HG03521 (cell line): Measurements from ENCODE around the gene ANKRD29.
"Not testable (repeated sequence)": the region's sequence is repeated elsewhere in the genome, so short reads cannot be mapped to it uniquely, and the experiment has no call there.

Experiments used
- ATAC-seq: cut with Tn5 transposase; IDR thresholded peaks from one replicate; pipeline ENCODE4 v1.9.1; 2021; ENCODE audit warnings: mild to moderate bottlenecking, moderate library complexity; ENCODE audit not compliant: unreplicated experiment

ANKRD29 gene

DNA sequence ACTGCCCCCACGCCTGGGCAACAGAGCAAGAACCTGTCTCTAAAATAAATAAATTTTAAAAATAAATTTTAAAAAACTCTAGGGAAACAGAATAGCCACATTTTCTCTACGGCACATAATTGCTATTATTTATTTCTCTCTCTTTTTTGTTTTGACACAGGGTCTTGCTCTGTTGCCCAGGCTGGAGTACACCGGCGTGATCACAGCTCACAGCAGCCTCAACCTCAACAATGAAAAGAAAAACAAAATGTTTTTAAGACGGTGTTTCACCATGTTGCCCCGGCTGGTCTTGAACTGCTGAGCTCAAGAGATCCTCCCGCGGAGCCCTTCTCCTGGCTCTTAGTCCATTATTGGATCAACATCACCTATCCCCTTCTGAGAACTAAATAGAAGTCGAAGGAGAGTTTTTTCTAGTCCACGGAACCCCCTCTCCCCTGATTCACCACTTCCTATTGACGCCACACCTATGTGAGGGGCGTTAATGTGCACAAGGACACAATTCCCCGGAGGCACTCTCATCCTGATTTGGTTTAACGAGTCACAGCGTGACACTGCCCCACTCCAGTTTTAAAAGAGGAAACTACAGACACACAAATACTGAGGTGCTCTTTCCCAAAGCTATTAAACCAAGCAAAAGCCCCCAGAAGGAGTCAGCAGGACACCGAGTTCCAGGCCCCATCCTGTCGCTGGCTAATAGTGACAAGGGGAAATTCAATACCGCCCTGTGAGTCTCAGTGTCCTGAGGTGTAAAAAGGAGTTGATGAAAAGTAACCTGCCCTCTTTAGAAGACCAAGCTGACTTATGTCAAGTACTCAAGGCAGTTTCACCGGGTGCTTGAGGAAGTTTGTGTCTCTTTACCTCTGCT lies 77.5 kb downstream of the ANKRD29 start:
- ATAC-seq, result no peak

GRCh38 chr18:23584019-23584983 lies 78.4 kb downstream of the ANKRD29 start:
- no peak for ATAC-seq

GRCh38 chr18:23583071-23583865 lies 79.4 kb downstream of the ANKRD29 start:
- no peak for ATAC-seq

- no peak for ATAC-seq
Observed at GRCh38 chr18:23580677-23581367, 81.9 kb downstream of the ANKRD29 start.

DNA sequence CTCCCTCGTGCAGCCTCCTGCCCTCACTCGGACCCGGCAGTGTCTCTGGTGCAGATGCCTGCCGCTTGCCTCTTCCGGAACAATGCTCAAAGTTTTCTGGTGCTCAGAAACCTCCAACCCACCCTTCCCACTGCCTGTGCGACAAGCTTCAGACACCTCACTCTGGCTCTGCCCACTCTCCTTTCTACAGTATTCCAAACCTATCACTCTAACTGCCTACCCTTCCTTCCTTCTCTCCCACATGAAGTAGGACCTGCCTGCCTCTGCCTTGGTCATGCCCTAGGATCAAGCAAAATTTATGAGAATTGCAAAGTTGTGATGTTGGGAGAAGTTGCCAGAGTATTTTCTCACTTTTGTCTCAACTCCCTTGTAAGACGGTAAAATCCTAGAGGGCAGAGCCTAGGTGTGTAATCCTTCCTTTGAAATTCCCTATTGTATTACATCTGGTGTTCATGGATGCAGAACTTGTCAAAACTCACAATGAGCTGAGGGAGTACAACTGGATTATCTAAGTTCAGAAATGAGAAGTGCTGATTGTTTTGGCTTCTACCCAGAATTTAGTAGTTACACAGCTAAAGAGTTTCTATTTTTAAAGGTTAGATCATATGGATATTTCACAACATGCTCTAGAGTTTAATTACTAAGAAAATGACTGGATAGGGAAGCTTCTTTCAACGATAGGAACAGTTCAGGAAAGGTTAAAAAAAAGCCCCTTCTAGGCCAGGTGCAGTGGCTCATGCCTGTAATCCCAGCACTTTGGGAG lies 83.6 kb downstream of the ANKRD29 start:
- no peak for ATAC-seq

DNA sequence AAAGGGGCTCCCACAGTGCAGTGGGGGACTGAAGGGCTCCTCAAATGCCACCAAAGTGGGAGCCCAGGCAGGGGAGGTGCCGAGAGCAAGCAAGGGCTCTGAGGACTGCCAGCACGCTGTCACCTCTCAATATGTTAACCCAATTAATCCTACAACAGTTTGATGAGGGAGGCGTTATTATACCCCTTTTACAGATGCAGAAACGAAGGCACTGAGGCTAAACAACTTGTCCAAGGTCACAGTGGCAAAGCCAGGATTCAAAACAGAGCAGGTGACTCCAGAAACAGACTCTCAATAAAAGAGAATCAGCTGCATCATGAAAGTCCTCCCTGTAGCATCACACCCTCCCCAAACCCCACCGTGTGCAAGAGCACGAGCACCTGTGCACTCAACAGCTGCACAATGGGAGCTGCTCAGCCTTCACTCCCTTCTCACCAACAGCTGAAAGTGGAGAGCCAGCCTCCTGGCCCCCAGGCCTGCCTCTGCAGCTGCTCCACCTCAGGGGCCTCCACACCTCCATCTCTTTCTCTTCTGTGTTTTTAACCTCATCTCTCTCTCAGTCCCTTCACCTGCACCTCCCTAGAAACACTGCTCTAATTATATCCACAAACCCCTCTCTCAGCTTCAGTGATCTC lies 84.5 kb downstream of the ANKRD29 start:
- no peak for ATAC-seq

- ATAC-seq, result not testable (repeated sequence)
Observed at GRCh38 chr18:23577521-23577920, 85.2 kb downstream of the ANKRD29 start.

DNA sequence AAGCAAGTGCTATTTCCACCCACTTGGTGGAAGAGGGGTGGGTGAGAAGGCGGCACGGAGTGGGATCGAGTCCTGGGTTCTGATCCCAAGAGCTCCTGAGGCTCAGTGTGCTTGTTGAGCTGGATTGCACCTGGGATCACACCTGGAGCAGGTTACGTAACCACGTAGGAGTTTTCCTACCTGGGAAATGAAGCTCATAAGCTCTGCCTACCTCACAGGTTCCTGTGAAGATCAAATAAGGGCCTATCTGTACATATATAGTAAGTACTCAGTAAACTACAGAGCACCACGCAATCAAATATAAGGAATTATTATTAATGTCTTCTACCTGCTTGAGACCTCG lies 87.4 kb downstream of the ANKRD29 start:
- ATAC-seq, result no peak

DNA sequence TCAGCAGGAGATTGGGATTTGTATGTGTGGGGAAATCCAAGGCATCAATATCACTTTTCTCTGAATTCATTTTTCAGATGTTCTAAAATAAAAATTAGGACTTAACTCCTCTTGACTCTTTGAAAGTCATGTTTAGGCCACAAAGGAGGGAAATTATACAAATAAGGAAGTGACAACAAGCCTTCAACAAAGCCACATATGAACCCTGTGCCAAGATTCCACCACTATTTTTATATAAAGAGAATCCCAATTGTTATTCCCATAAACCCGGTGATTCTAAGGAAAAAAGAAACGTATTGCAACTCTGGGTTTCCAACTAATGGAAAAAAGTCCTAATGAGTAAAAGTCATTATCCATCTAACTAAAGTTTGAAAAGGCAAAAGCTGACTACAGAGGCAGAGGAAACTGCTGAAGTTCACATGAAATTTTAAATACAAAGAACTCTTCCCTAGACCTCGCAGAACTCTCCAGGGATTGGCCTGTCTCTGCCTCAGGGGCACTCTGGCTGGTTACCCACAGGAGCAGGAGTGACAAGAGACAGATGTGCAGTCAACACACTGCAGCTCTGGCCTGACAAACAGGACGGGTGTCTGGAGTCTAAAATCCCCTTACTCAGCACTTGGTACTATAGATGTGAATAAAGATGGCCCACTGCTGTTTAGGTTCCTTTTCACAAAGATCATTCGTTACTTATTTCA lies 88.0 kb downstream of the ANKRD29 start:
- no peak for ATAC-seq

GRCh38 chr18:23573626-23574431 lies 88.9 kb downstream of the ANKRD29 start:
- no peak for ATAC-seq

DNA sequence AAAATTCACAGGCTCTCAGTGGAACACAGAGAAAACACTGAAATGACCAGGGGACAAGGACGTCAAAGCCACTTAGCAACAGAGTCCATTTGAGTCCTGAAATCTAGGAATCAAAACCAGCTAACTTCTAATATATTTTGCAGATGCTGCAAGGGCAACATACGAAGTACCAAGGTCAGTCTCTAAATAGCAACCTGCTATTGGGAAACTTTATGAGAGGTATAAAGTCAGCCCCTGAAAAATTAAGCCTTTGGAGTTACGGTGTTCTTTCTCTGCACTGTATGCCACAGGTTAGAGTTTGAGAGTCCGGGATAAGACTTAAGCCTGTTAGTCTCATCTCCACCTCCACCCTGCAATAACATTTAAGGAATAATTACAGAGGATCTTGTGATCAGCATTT lies 89.7 kb downstream of the ANKRD29 start:
- no peak for ATAC-seq

DNA sequence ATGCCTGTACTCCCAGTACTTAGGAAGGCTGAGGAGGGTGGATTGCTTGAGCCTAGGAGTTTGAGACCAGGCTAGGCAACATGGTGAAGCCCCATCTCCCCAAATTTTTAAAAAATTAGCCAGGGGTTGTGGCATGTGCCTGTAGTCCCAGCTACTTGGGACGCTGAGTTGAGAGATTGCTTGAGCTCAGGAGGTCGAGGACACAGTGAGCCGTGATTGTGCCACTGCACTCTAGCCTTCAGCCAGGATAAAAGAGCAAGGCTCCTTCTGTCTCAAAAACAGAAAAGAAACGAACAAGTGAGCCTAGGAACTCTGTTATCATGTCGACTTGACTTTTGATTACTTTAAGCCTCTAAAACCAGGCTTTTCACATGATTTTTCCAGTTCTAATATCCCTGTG lies 90.1 kb downstream of the ANKRD29 start:
- ATAC-seq, result no peak

GRCh38 chr18:23572012-23572411 lies 90.7 kb downstream of the ANKRD29 start:
- no peak for ATAC-seq

DNA sequence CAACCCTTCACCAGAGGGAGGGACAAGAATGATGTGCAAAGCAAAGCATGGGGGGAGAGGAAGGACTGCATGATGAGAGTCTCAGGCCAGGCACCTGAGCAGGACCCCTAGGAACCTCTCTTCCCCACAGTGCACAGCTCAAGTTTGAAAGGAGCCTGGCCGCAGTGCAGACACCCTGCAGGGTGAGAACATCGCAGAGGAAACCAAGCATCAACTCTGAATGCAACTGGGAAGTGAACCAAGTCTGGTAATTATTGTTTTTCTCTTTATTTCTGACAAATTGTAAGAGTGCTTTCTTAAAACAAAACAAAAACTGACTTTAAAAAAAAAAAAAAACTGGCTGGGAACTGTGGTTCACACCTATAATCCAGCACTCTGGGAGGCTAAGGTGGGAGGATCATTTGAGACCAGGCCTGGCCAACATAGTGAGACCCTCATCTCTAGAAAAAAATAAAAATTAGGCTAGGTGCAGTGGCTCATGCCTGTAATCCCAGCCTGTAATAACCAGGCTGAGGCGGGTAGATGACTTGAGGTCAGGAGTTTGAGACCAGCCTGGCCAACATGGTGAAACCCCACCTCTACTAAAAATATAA lies 91.7 kb downstream of the ANKRD29 start:
- ATAC-seq, result no peak

DNA sequence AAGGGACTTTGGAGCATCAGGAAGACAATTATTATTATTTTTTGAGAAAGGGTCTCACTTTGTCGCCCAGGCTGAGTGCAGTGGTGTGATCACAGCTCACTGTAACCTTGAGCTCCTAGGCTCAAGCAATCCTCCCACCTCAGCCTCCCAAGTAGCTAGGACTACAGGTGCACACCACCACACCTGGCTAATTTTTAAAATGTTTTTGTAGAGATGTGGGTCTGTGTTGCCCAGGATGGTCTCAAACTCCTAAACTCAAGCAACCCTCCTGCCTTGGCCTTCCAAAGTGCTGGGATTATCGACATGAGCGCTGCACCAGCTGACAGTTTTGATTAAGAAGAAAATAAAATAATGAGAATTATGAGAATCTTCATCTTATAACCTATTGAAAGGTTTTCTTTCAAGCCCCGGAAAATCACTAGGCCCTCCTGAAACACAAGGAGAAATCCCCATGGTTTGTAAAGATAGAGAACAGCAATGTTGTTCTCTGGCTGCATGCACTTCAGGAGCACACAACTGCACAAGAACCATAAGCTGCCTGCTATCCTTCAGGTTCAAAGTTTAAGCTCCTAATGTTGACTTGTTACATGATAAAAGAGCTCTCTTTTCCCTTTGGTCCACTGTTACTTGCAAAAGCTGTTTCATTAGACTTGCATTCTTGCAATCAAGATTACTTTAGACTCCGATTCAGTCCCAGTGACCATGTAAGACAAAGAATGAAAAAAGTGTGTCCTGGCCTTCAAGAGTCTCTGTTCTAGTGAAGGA lies 93.2 kb downstream of the ANKRD29 start:
- ATAC-seq, result no peak

DNA sequence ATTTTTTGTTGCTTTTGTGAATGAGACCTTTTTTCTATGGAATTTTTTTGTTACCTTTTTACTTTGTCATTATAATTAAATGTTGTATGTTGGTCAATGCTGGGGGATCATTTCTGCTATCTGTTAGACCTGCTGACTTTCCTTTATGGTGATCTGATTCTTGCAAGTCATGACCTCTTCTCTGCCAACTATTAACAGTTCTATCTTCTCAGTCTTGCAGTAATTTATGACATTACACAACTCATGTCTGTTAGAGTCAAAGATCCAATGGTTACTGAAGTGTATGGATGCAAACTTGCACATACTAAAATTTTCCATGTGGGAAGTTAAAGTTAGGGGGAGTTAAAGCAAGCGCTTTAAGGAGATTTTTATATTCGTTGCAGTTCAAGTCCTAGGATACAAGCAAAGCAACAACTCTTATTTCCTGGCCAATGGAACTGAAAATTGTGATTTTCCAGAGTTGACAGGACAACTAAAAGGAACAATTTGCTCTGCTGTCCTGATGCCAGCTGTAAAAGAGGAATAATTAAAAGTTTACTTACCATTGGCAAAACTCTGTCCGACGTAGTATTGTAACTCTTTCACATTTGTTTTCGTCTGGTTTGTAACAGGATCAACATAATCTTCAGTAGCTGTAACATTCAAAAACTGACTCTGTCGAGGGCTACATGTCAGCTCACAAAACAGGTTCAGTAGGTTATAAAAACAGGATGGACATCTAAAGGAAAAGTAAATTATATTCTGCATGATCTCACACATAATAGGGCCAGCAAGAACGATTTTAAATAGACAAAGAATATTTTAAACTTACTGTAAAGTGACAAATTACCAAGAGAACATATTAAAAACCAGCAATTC lies 94.2 kb downstream of the ANKRD29 start:
- ATAC-seq, result no peak
